Left renal cortex interstitium (tissue), 4 donors: Measurements from ENCODE around the gene MAPKAPK2. TPM values are rescaled to one million over a fixed set of nuclear protein-coding genes. Genes with fewer than 3 reads are reported as not detected.

Source experiments
- DNase-seq, 4 donors: peaks; one replicate each; pipeline ENCODE4 v3.0.0-alpha.2; 2013; ENCODE audit warnings: low read depth in 4 of 4, low spot score in 2 of 4, missing footprints in 1 of 4
- polyA plus RNA-seq, 4 donors: library from polyadenylated mRNA; unstranded; fragments of 120-200 nt; gene quantifications; one replicate each; pipeline ENCODE4 v1.2.1, GENCODE V29; 2013; ENCODE audit not compliant: insufficient read length in 4 of 4

The MAPKAPK2 gene
- polyA plus RNA-seq, 4 donors, result 72.2 to 80.4 (median 76.6) TPM

GRCh38 chr1:206681359-206681758 lies 3.3 kb upstream of the MAPKAPK2 start:
- no peak for DNase-seq

GRCh38 chr1:206682111-206682510 lies 2.6 kb upstream of the MAPKAPK2 start:
- no peak for DNase-seq

- DNase-seq, result no peak
Measured at GRCh38 chr1:206683313-206683712, 1.4 kb upstream of the MAPKAPK2 start.

- DNase-seq, result no peak
Measured at GRCh38 chr1:206684003-206684402, 702 bp upstream of the MAPKAPK2 start.

- no peak for DNase-seq
Measured at GRCh38 chr1:206685334-206685768, 646 bp downstream of the MAPKAPK2 start.

- DNase-seq, result no peak
Measured at GRCh38 chr1:206685769-206686477, 1.2 kb downstream of the MAPKAPK2 start.

GRCh38 chr1:206686478-206687249 lies 2.0 kb downstream of the MAPKAPK2 start:
- no peak for DNase-seq

- DNase-seq, result no peak
Measured at GRCh38 chr1:206687251-206687914, 2.7 kb downstream of the MAPKAPK2 start.

GRCh38 chr1:206687915-206688442 lies 3.3 kb downstream of the MAPKAPK2 start:
- DNase-seq, result no peak

- no peak for DNase-seq
Measured at GRCh38 chr1:206690516-206690915, 5.8 kb downstream of the MAPKAPK2 start.

GRCh38 chr1:206691604-206692003 lies 6.9 kb downstream of the MAPKAPK2 start:
- DNase-seq, result no peak

GRCh38 chr1:206693029-206693428 lies 8.3 kb downstream of the MAPKAPK2 start:
- DNase-seq, result no peak

GRCh38 chr1:206693592-206693991 lies 8.9 kb downstream of the MAPKAPK2 start:
- DNase-seq, result no peak

- no peak for DNase-seq
Measured at GRCh38 chr1:206694171-206695124, 9.7 kb downstream of the MAPKAPK2 start.

GRCh38 chr1:206695733-206696132 lies 11.0 kb downstream of the MAPKAPK2 start:
- DNase-seq, result no peak

- DNase-seq, result no peak
Measured at GRCh38 chr1:206696812-206697585, 12.3 kb downstream of the MAPKAPK2 start.

- no peak for DNase-seq
Measured at GRCh38 chr1:206698011-206698410, 13.3 kb downstream of the MAPKAPK2 start.

GRCh38 chr1:206699000-206699586 lies 14.4 kb downstream of the MAPKAPK2 start:
- no peak for DNase-seq

GRCh38 chr1:206699626-206700025 lies 14.9 kb downstream of the MAPKAPK2 start:
- DNase-seq, result no peak
